T-helper 2 cell treated with Interferon-gamma antibody and Interleukin-4, amounts not matched to agents 5 μg/mL and 100 μg/mL, for 36 hours (primary cell): ENCODE data around the gene CORIN.
"Not testable (repeated sequence)": the region's sequence is repeated elsewhere in the genome, so short reads cannot be mapped to it uniquely, and the experiment has no call there.

Experiments used
- DNase-seq: peaks from one replicate; pipeline ENCODE4 v3.0.0; 2021; ENCODE audit warnings: low spot score
- H3K27ac Mint-ChIP-seq: one replicate; pipeline ENCODE4 v1.8.0; 2021; ENCODE audit warnings: mild to moderate bottlenecking, mixed read lengths
- H3K27me3 Mint-ChIP-seq: one replicate; pipeline ENCODE4 v1.8.0; 2021; ENCODE audit warnings: low read depth, mixed read lengths
- H3K36me3 Mint-ChIP-seq: one replicate; pipeline ENCODE4 v1.8.0; 2021; ENCODE audit warnings: low read depth, mixed read lengths
- H3K4me1 Mint-ChIP-seq: one replicate; pipeline ENCODE4 v1.8.0; 2021; ENCODE audit warnings: low read depth, mixed read lengths
- H3K4me3 Mint-ChIP-seq: one replicate; pipeline ENCODE4 v1.8.0; 2022; ENCODE audit warnings: mild to moderate bottlenecking, moderate library complexity, mixed read lengths
- H3K9me3 Mint-ChIP-seq: one replicate; pipeline ENCODE4 v1.8.0; 2021; ENCODE audit warnings: mixed read lengths

CORIN gene

DNA sequence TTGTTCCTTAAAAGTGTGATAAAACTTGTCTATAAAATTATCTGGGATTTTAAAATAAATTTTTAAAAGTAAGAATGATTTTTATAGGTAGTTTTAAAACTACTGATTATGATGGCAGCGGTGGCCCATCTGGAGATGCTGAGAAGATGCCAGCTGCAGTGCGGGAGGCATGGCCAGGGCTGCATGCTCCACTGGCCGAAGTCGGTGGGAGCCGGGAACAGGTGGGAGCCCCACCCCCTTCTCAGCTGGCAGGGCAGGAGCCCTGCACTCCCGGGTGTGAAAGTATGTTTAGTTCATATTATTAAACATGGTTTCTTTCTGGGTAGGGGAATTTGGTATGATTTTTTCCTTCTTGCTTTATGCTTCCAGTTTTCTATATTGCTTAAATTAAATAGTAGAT, 63.8 kb downstream of the CORIN start:
- peaks cover 3% of the 10 kb centered on the region for H3K27me3 Mint-ChIP-seq
- no peak overlapping the region for H3K27ac Mint-ChIP-seq
- no peak for DNase-seq
- no peak overlapping the region for H3K4me3 Mint-ChIP-seq
- no peaks in the 10 kb centered on the region for H3K9me3 Mint-ChIP-seq
- no peaks in the 10 kb centered on the region for H3K36me3 Mint-ChIP-seq
- H3K4me1 Mint-ChIP-seq: no peaks in the 10 kb centered on the region

DNA sequence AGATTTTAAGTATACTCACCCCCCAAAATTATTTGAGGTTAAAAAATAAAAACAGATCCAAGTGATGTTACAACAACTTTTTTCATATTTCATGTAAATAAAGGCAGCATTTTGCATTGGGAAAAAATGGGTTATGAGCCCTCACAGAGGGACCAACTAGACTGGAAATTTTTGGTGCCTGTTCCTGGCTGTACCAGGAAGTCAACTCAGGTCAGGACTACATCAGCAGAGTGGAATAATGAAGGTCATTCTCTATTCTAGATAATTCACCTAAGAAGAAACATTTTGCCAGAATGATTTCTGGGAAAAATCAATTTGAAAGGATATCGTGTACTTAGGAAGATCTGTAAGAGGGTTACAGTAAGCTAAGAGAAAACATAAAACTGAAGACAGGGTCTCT, 66.8 kb downstream of the CORIN start:
- no peak overlapping the region for H3K27ac Mint-ChIP-seq
- H3K4me1 Mint-ChIP-seq: no peaks in the 10 kb centered on the region
- H3K27me3 Mint-ChIP-seq: peaks cover 3% of the 10 kb centered on the region
- no peaks in the 10 kb centered on the region for H3K36me3 Mint-ChIP-seq
- H3K4me3 Mint-ChIP-seq: no peak overlapping the region
- no peak for DNase-seq
- no peaks in the 10 kb centered on the region for H3K9me3 Mint-ChIP-seq

DNA sequence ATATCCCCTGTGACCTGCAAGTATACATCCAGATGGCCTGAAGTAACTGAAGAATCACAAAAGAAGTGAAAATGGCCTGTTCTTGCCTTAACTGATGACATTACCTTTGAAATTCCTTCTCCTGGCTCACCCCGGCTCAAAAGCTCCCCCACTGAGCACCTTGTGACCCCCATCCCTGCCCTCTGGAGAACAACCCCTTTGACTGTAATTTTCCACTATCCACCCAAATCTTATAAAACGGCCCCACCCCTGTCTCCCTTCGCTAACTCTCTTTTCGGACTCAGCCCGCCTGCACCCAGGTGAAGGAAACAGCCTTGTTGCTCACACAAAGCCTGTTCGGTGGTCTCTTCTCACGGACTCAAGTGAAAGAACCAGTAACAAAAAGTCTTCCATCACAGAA, 69.9 kb downstream of the CORIN start:
- H3K36me3 Mint-ChIP-seq, H3K9me3 Mint-ChIP-seq, H3K27ac Mint-ChIP-seq, H3K4me3 Mint-ChIP-seq, H3K4me1 Mint-ChIP-seq, DNase-seq, H3K27me3 Mint-ChIP-seq: not testable (repeated sequence)

DNA sequence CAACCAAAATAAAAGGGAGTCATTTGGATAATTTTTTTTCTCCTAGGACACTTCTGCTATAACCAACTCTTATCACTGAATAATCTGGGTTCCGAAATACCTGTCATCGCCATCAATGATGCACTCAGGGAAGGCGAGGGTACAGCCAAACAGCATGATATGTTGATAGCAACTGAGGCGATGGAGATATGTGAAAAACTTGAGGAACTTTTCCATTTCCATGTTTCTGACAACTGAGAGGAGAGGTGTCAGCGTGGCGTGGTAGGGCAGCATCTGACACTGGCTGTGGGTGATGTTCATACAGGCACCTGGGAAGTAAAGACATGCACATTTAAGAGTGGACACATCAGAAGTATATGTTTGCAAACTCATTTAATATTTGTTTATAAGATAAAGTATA, 74.6 kb downstream of the CORIN start:
- no peaks in the 10 kb centered on the region for H3K27me3 Mint-ChIP-seq
- H3K27ac Mint-ChIP-seq: no peak overlapping the region
- H3K9me3 Mint-ChIP-seq: peaks cover 3% of the 10 kb centered on the region
- no peaks in the 10 kb centered on the region for H3K36me3 Mint-ChIP-seq
- DNase-seq: no peak
- H3K4me3 Mint-ChIP-seq: no peak overlapping the region
- H3K4me1 Mint-ChIP-seq: no peaks in the 10 kb centered on the region

DNA sequence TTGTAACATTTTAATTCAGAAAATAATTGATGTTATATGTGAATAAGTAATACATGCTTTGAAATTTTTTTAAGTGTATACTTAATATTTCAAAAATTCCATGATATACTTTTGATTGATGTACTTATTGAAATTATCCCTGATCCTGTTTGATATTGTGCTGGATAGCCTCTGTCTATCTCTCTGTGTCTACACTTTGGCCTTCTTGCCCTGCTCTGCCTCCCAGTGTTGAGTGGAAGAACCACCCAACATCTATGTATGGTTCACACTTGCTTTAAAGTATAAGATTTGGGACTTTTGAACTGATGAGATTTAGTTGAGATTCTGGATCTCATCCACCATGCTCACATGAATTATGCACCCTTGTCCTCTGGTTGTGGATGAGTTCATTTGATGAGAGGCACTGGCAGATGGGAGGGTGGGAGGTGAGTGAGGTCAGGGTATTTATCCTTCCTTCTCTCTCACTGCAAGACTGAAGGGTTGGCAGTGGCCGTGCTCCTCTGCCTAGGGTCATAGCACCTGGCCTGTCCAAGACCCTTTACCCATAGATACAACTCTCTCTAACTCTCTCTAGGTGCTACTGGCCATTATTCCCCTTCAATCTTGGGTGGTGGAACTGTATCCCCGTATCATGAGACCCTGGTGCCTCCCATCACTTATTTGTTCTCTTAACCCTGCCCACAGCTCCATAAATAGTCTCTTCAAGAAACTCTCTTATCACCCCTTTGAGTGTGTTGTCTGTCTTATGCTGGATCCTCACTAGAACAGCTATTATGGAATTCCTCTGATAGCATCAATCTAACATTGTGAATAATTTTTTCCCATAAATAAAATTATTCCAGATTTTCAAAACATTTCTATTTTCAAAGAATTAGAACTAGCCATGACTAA, 75.2 kb downstream of the CORIN start:
- Mint-ChIP-seq H3K4me1 (no peaks in the 10 kb centered on the region), H3K27ac (no peak overlapping the region), H3K4me3 (no peak overlapping the region)

DNA sequence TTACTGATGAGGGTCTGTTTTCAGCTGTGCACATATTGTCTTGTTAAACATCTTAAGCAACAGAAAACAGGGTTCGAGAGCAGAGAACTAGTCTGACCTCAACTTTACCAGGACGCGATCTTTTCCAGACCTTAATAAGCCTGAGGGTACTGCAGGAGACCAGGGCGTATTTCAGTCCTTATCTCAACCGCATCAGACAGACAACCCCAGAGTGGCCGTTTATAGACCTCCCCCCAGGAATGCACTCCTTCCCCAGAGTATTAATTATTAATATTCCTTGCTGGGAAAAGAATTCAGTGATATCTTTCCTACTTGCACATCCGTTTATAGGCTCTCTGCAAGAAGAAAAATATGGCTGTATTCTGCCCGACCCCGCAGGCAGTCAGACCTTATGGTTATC, 84.6 kb downstream of the CORIN start:
- H3K27ac Mint-ChIP-seq, H3K4me3 Mint-ChIP-seq, H3K9me3 Mint-ChIP-seq, DNase-seq, H3K27me3 Mint-ChIP-seq, H3K36me3 Mint-ChIP-seq, H3K4me1 Mint-ChIP-seq: not testable (repeated sequence)

More for the DNA sequence above, 75.2 kb downstream of the CORIN start:
- Mint-ChIP-seq H3K27me3 (no peaks in the 10 kb centered on the region), H3K9me3 (peaks cover 3% of the 10 kb centered on the region), H3K36me3 (no peaks in the 10 kb centered on the region)
- no peak for DNase-seq

DNA sequence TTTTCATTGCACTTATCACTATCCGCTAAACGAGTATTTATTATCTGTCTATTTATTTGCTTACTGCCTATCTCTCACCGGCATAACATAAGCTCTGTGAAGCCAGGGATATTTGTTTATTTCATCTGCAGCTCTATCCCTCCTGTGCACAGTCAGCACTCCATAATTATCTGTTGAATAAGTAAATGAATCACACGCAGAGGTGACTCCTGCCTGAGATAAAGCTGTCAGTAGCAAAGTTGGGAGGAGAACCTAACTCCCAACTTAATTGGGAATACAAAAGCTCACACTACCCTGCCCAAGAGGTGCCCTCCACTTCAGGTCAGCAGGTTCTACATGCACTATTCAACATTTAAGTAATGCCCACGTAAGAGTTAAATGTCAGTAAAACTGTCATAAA, 85.7 kb downstream of the CORIN start:
- peaks cover 4% of the 10 kb centered on the region for H3K27me3 Mint-ChIP-seq
- no peaks in the 10 kb centered on the region for H3K36me3 Mint-ChIP-seq
- H3K4me1 Mint-ChIP-seq: no peaks in the 10 kb centered on the region
- peaks cover 4% of the 10 kb centered on the region for H3K9me3 Mint-ChIP-seq
- no peak for DNase-seq
- no peak overlapping the region for H3K4me3 Mint-ChIP-seq
- no peak overlapping the region for H3K27ac Mint-ChIP-seq

DNA sequence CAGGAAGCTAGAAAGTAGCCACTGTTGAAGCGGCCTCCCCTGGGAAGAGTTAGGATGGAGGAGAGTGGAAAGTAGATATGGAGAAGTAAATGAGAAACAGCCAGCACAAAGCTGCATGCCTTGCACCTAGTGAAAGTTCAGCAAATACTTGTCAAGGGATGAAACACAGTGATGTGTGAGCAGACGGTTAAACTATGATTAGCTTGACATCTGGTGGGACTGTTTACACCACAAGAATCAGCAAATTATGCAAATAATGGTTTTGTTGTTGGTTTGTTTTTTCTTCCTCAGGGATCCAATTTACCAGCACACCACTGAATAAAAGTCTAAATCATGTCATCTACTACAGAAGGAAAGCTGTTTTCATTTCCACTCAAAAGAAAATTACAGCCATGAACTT, 87.1 kb downstream of the CORIN start:
- Mint-ChIP-seq H3K36me3 (no peaks in the 10 kb centered on the region), H3K27ac (no peak overlapping the region), H3K9me3 (peaks cover 4% of the 10 kb centered on the region), H3K27me3 (peaks cover 4% of the 10 kb centered on the region), H3K4me3 (no peak overlapping the region), H3K4me1 (no peaks in the 10 kb centered on the region)
- DNase-seq: no peak

DNA sequence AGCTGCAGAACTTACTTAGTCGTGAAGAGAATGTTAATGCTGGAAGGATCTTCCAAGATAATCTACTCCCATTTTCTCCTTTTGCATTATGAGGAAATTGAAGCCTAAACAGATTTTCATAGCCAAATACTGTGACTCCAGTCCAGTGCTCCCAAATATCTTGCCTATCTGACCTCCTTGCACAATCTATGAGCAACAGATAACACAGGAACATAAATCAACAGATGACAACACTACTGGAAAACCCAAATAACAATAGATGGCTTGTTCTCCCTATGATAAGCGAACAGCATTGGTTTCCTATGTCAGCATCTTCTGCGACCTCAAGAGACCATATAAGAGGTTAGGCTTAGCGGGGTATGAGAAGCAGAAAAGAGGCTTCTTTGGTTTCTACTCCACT, 88.0 kb downstream of the CORIN start:
- no peaks in the 10 kb centered on the region for H3K36me3 Mint-ChIP-seq
- H3K9me3 Mint-ChIP-seq: peaks cover 4% of the 10 kb centered on the region
- peaks cover 4% of the 10 kb centered on the region for H3K27me3 Mint-ChIP-seq
- no peak for DNase-seq
- H3K4me1 Mint-ChIP-seq: no peaks in the 10 kb centered on the region
- H3K27ac Mint-ChIP-seq: no peak overlapping the region
- H3K4me3 Mint-ChIP-seq: no peak overlapping the region

DNA sequence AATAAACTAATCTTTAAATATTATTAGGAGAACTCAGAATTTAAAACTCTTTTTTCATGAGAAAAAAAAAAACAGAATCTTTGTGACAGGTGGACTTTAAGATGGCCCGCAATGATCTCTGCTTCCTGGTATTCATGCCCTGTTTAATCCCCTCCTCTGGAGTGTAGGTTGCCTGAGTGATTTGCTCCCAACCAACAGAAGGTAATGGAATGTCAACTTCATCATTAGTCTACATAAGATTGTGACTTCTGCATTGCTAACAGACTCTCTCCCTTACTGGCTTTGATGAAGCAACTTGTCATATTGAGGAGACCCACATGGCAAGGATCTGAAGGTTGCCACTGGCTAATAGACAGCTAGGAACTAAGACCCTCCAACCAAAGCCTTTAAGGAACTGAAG, 88.8 kb downstream of the CORIN start:
- no peaks in the 10 kb centered on the region for H3K4me1 Mint-ChIP-seq
- H3K27me3 Mint-ChIP-seq: peaks cover 4% of the 10 kb centered on the region
- no peak overlapping the region for H3K27ac Mint-ChIP-seq
- no peaks in the 10 kb centered on the region for H3K36me3 Mint-ChIP-seq
- peaks cover 4% of the 10 kb centered on the region for H3K9me3 Mint-ChIP-seq
- no peak overlapping the region for H3K4me3 Mint-ChIP-seq
- DNase-seq: no peak

DNA sequence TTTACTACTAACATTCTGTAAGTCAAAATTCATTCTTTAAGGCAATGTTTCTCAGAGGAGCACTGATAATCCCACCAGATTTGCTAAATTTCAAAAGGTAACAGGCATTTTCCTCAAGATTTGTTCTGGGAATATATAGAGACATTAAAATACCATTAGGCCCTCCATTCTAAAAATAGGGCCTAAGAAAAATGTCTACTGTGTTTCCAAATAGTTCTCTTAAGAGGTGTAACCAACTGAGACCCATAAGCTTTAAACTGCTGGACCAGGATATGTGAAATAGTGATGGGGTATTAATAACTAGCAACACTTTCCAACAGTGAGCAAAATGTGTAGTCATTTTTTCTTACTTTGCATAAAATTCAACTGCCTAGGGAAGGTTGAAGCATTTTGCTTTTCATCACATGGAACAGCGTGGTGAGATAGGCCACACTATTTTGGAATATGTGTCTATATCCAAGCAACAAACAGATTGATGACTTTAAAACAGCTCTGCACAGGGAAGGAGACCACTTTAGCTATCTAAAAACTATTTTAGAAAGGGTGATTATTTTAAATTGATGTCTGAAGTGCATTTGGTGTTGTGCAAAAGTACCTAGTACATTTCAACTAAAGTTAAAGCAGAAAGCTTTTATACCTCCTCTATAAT, 89.9 kb downstream of the CORIN start:
- Mint-ChIP-seq H3K27me3 (peaks cover 7% of the 10 kb centered on the region), H3K9me3 (peaks cover 4% of the 10 kb centered on the region), H3K36me3 (no peaks in the 10 kb centered on the region), H3K27ac (no peak overlapping the region), H3K4me1 (no peaks in the 10 kb centered on the region), H3K4me3 (no peak overlapping the region)
- no peak for DNase-seq

DNA sequence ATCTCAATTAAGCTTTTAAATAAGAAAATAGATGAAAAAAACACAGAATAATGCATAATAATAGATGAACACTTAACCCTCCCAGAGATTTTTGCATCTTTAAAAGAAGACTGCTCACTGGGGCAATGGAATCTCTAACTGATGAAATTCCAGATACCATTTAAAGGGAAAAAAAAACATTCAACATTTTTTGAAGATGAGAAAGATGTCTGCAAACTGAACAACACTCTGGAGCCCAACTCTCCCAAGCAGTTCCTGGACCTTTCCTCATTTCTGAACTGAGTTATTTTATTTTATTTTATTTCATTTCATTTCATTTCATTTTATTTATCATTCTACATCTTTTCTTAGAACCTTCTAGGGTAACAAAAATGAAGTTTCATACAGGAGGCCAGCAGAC, 90.7 kb downstream of the CORIN start:
- H3K27ac Mint-ChIP-seq: no peak overlapping the region
- no peaks in the 10 kb centered on the region for H3K4me1 Mint-ChIP-seq
- H3K9me3 Mint-ChIP-seq: peaks cover 3% of the 10 kb centered on the region
- no peak overlapping the region for H3K4me3 Mint-ChIP-seq
- H3K27me3 Mint-ChIP-seq: peaks cover 10% of the 10 kb centered on the region
- DNase-seq: no peak
- no peaks in the 10 kb centered on the region for H3K36me3 Mint-ChIP-seq

DNA sequence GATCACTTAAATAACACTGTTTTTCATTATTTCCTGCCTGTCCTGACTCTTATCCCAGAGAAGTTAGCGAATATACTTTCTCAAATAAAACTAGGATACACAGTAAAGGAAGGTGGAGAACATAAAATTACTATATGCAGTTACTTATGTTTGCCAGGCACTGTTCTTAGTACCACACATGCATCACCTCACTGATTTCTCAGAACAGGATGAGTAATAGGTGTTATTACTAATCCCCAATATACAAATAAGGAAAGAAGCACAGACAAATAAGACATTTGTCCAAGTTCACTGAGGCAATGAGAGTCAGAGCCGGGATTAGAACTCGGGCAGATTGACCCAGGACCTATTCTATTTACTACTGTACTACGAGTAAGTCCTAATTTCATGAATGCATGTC, 91.7 kb downstream of the CORIN start:
- H3K4me1 Mint-ChIP-seq: no peaks in the 10 kb centered on the region
- H3K4me3 Mint-ChIP-seq: no peak overlapping the region
- no peak overlapping the region for H3K27ac Mint-ChIP-seq
- no peak for DNase-seq
- H3K36me3 Mint-ChIP-seq: no peaks in the 10 kb centered on the region
- H3K9me3 Mint-ChIP-seq: peaks cover 3% of the 10 kb centered on the region
- H3K27me3 Mint-ChIP-seq: peaks cover 10% of the 10 kb centered on the region

DNA sequence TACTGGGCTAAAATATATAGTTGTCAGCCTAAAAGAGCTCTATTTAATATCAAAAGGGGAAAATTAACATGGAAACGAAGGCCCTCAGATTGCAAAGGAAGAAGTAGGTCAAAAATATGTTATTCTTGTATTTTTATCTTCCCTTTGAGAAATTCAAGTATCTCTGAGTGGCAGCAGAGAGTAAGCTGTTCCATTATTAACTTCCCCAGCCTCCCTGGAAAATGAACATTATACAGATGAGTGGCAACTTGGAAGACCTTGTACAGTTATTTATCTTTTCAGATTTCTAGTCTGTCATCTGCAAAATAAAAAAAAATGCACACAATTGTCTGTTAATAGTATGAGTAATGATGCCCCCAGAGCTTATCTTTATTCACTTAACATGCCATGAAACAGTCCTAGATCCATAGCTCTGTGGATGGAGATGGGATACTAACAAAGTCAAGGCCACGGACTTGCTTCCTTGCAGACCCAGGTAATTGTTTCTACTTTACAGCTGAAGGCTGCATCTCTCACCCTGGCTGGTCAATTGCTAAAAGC, 93.0 kb downstream of the CORIN start:
- H3K27me3 Mint-ChIP-seq: peaks cover 10% of the 10 kb centered on the region
- H3K4me1 Mint-ChIP-seq: no peaks in the 10 kb centered on the region
- H3K9me3 Mint-ChIP-seq: peaks cover 3% of the 10 kb centered on the region
- no peak for DNase-seq
- H3K27ac Mint-ChIP-seq: no peak overlapping the region
- no peaks in the 10 kb centered on the region for H3K36me3 Mint-ChIP-seq
- no peak overlapping the region for H3K4me3 Mint-ChIP-seq
